CD4-positive, alpha-beta memory T cell (primary cell): ENCODE results near the gene LPA. TPM values are rescaled to one million over a fixed set of nuclear protein-coding genes. Genes with fewer than 3 reads are reported as not detected.

Experiments used
- CTCF ChIA-PET: fragments of 350-600 bp; sonication (Branson Sonifier 250); formaldehyde crosslinking; loops from one replicate; lab custom pipeline; 2021; ENCODE audit warnings: inconsistent platforms; ENCODE audit not compliant: partially characterized antibody; lab: Charles Lee
- POLR2A ChIA-PET: fragments of 350-600 bp; sonication (Branson Sonifier 250); formaldehyde crosslinking; loops from one replicate; lab custom pipeline; 2021; ENCODE audit not compliant: partially characterized antibody; lab: Charles Lee
- DNase-seq, 5 donors: peaks; one replicate each; pipeline versions ENCODE4 v3.0.0 to v3.0.0-alpha.2; 2020 to 2022; ENCODE audit warnings: mixed read lengths in 1 of 5
- H3K27ac ChIP-seq: one replicate; pipeline ENCODE4 v1.7.0; 2013; ENCODE audit warnings: low read depth, low read length
- H3K27me3 ChIP-seq: 2 replicates; pipeline ENCODE4 v1.7.0; 2013; ENCODE audit warnings: mild to moderate bottlenecking, low read length, moderate library complexity; ENCODE audit not compliant: insufficient read depth
- H3K36me3 ChIP-seq: 2 replicates; pipeline ENCODE4 v1.7.0; 2013; ENCODE audit warnings: mild to moderate bottlenecking, low read length, moderate library complexity; ENCODE audit not compliant: insufficient read depth
- H3K4me1 ChIP-seq: 2 replicates; pipeline ENCODE4 v1.7.0; 2013; ENCODE audit warnings: mild to moderate bottlenecking, low read length, moderate library complexity; ENCODE audit not compliant: insufficient read depth
- H3K4me3 ChIP-seq, 2 donors: one replicate each; pipeline ENCODE4 v1.7.0; 2013; ENCODE audit warnings: low read length in 2 of 2, mild to moderate bottlenecking in 1 of 2
- H3K9me3 ChIP-seq, 2 donors: one replicate each; pipeline ENCODE4 v1.7.0; 2013; ENCODE audit warnings: low read length in 2 of 2, control low read depth in 1 of 2; ENCODE audit not compliant: control insufficient read depth in 1 of 2
- H3K27ac Mint-ChIP-seq, 7 donors: one replicate each; pipeline ENCODE4 v1.8.0; 2020 to 2021; ENCODE audit warnings: mixed read lengths in 7 of 7, mild to moderate bottlenecking in 6 of 7, inconsistent platforms in 3 of 7, moderate library complexity in 3 of 7
- H3K27me3 Mint-ChIP-seq, 2 donors: one replicate each; pipeline ENCODE4 v1.8.0; 2020 to 2021; ENCODE audit warnings: mixed read lengths in 2 of 2
- H3K36me3 Mint-ChIP-seq, 2 donors: one replicate each; pipeline ENCODE4 v1.8.0; 2020 to 2021; ENCODE audit warnings: mixed read lengths in 2 of 2, inconsistent platforms in 1 of 2, mild to moderate bottlenecking in 1 of 2
- H3K4me1 Mint-ChIP-seq, 4 donors: one replicate each; pipeline ENCODE4 v1.8.0; 2020 to 2021; ENCODE audit warnings: mixed read lengths in 4 of 4, mild to moderate bottlenecking in 1 of 4
- H3K4me3 Mint-ChIP-seq, 8 donors: one replicate each; pipeline ENCODE4 v1.8.0; 2020 to 2021; ENCODE audit warnings: mixed read lengths in 8 of 8, mild to moderate bottlenecking in 7 of 8, moderate library complexity in 6 of 8, inconsistent platforms in 3 of 8
- H3K9me3 Mint-ChIP-seq, 8 donors: one replicate each; pipeline ENCODE4 v1.8.0; 2020 to 2021; ENCODE audit warnings: mixed read lengths in 8 of 8, mild to moderate bottlenecking in 5 of 8, inconsistent platforms in 3 of 8, moderate library complexity in 1 of 8
- intact Hi-C: fragments of 100-400 bp; cut with micrococcal nuclease; formaldehyde crosslinking; loops from one replicate; pipeline ENCODE4 v1.15.1; 2023
- polyA plus RNA-seq, 2 donors: library from polyadenylated mRNA; unstranded; fragments of 300-500 nt; fragmentation: Illumina TruSeq; gene quantifications; one replicate each; pipeline ENCODE4 v1.2.3, GENCODE V29; 2021
- total RNA-seq, 2 experiments: library from RNA; stranded (reverse); gene quantifications; one replicate each; pipeline ENCODE4 v1.2.3, GENCODE V29; 2021

LPA gene
- total and polyA plus RNA-seq, 4 experiments from 2014 or later: not detected

GRCh38 chr6:160519603-160520042 lies 144.5 kb downstream of the LPA start:
- Mint-ChIP-seq H3K27me3 (no peaks in the 10 kb centered on the region), H3K4me3 (peak overlapping the region; percentile 88 to 99 (median 96)), H3K36me3 (peaks cover 5 to 6% of the 10 kb centered on the region in 2 donors), H3K9me3 (peaks cover 0 to 7% (median 0%) of the 10 kb centered on the region in 8 donors), H3K27ac (peak overlapping the region; percentile 87 to 98 (median 96)), H3K4me1 (peaks cover 35 to 63% (median 51%) of the 10 kb centered on the region in 4 donors)
- Histone ChIP-seq H3K36me3 (no peaks in the 10 kb centered on the region), H3K27me3 (no peaks in the 10 kb centered on the region), H3K9me3 (no peaks in the 10 kb centered on the region), H3K4me3 (peak overlapping the region; percentile 79 to 97), H3K4me1 (peaks cover 27% of the 10 kb centered on the region), H3K27ac (peak overlapping the region; percentile 65)
- ChIA-PET CTCF (interaction anchor here (0.6 to 14.9 kb wide), 37 partner anchors 9 to 858 kb away, joined by 3 to 226 read pairs (median 3); no protein-coding TSS in a partner anchor), POLR2A (interaction anchor here (1.3 to 2.4 kb wide), 4 partner anchors 14 to 792 kb away, joined by 4 to 14 read pairs (median 8); partner anchors contain the start of gene WTAP)
- intact Hi-C loops: loop anchor here (1.0 to 5.0 kb wide), 5 partner anchors 15 to 827 kb away; partner anchors contain the start of gene SOD2
- DNase-seq: no peak

GRCh38 chr6:160519133-160519532 lies 144.9 kb downstream of the LPA start:
- intact Hi-C loops: no loop called here
- H3K27ac Mint-ChIP-seq: peak overlapping the region; percentile 30 to 98 (median 92)
- H3K27me3 Mint-ChIP-seq: no peaks in the 10 kb centered on the region

GRCh38 chr6:160513836-160514235 lies 150.2 kb downstream of the LPA start:
- H3K4me3 Mint-ChIP-seq: no peak overlapping the region

More at GRCh38 chr6:160519133-160519532, 144.9 kb downstream of the LPA start:
- peaks cover 9% of the 10 kb centered on the region in 2 donors for H3K36me3 Mint-ChIP-seq
- H3K4me1 Mint-ChIP-seq: peaks cover 32 to 62% (median 51%) of the 10 kb centered on the region in 4 donors
- ChIA-PET CTCF (interaction anchor here (0.6 to 14.9 kb wide), 34 partner anchors 8 to 859 kb away, joined by 3 to 226 read pairs (median 4); no protein-coding TSS in a partner anchor), POLR2A (interaction anchor here (1.3 to 2.4 kb wide), 4 partner anchors 14 to 792 kb away, joined by 4 to 14 read pairs (median 8); partner anchors contain the start of gene WTAP)
- Histone ChIP-seq H3K27me3 (no peaks in the 10 kb centered on the region), H3K4me1 (peaks cover 27% of the 10 kb centered on the region), H3K36me3 (no peaks in the 10 kb centered on the region), H3K27ac (peak overlapping the region; percentile 65), H3K9me3 (no peaks in the 10 kb centered on the region), H3K4me3 (no peak overlapping the region)
- peaks cover 0 to 10% (median 0%) of the 10 kb centered on the region in 8 donors for H3K9me3 Mint-ChIP-seq
- H3K4me3 Mint-ChIP-seq: peak overlapping the region; percentile 88 to 99 (median 96)
- DNase-seq: no peak

GRCh38 chr6:160510976-160511617 lies 153.0 kb downstream of the LPA start:
- peaks cover 10 to 16% of the 10 kb centered on the region in 2 donors for H3K36me3 Mint-ChIP-seq
- Histone ChIP-seq H3K9me3 (no peaks in the 10 kb centered on the region), H3K27ac (no peak overlapping the region), H3K27me3 (no peaks in the 10 kb centered on the region), H3K4me3 (no peak overlapping the region), H3K4me1 (no peaks in the 10 kb centered on the region), H3K36me3 (no peaks in the 10 kb centered on the region)
- peaks cover 7 to 25% (median 12%) of the 10 kb centered on the region in 4 donors for H3K4me1 Mint-ChIP-seq
- ChIA-PET POLR2A (interaction anchor here (1.0 kb wide), 1 partner anchor 22 kb away, joined by 3 read pairs; no protein-coding TSS in a partner anchor), CTCF (interaction anchor here (1.1 to 14.9 kb wide), 5 partner anchors 9 to 25 kb away, joined by 3 to 226 read pairs (median 5); no protein-coding TSS in a partner anchor)
- no peak overlapping the region for H3K4me3 Mint-ChIP-seq
- H3K27me3 Mint-ChIP-seq: no peaks in the 10 kb centered on the region
- intact Hi-C loops: no loop called here
- no peak for DNase-seq
- peaks cover 0 to 10% (median 0%) of the 10 kb centered on the region in 8 donors for H3K9me3 Mint-ChIP-seq
- H3K27ac Mint-ChIP-seq: no peak overlapping the region

More at GRCh38 chr6:160513836-160514235, 150.2 kb downstream of the LPA start:
- ChIA-PET CTCF (interaction anchor here (0.9 to 14.9 kb wide), 2 partner anchors 18 to 23 kb away, joined by 4 to 226 read pairs; no protein-coding TSS in a partner anchor), POLR2A (no interaction called here)
- H3K36me3 ChIP-seq: no peaks in the 10 kb centered on the region
- Mint-ChIP-seq H3K36me3 (peaks cover 9% of the 10 kb centered on the region in 2 donors), H3K27ac (no peak overlapping the region), H3K27me3 (no peaks in the 10 kb centered on the region), H3K9me3 (peaks cover 0 to 10% (median 0%) of the 10 kb centered on the region in 8 donors), H3K4me1 (peaks cover 21 to 50% (median 33%) of the 10 kb centered on the region in 4 donors)
- H3K4me1 ChIP-seq: peaks cover 9% of the 10 kb centered on the region
- no peak overlapping the region for H3K27ac ChIP-seq
- DNase-seq: no peak
- intact Hi-C loops: no loop called here
- H3K9me3 ChIP-seq: no peaks in the 10 kb centered on the region
- H3K27me3 ChIP-seq: no peaks in the 10 kb centered on the region
- H3K4me3 ChIP-seq: no peak overlapping the region

GRCh38 chr6:160510199-160510598 lies 153.9 kb downstream of the LPA start:
- H3K27ac ChIP-seq: no peak overlapping the region
- peaks cover 13 to 18% of the 10 kb centered on the region in 2 donors for H3K36me3 Mint-ChIP-seq
- ChIA-PET POLR2A (no interaction called here), CTCF (interaction anchor here (1.1 to 2.7 kb wide), 3 partner anchors 9 to 26 kb away, joined by 3 to 19 read pairs (median 7); no protein-coding TSS in a partner anchor)
- no peaks in the 10 kb centered on the region for H3K4me1 ChIP-seq
- no peak for DNase-seq
- H3K4me3 Mint-ChIP-seq: no peak overlapping the region
- intact Hi-C loops: no loop called here
- no peak overlapping the region for H3K4me3 ChIP-seq
- H3K27me3 Mint-ChIP-seq: no peaks in the 10 kb centered on the region
- H3K27ac Mint-ChIP-seq: no peak overlapping the region
- no peaks in the 10 kb centered on the region for H3K36me3 ChIP-seq
- H3K9me3 ChIP-seq: no peaks in the 10 kb centered on the region
- H3K9me3 Mint-ChIP-seq: peaks cover 0 to 9% (median 0%) of the 10 kb centered on the region in 8 donors
- H3K27me3 ChIP-seq: no peaks in the 10 kb centered on the region
- peaks cover 6 to 19% (median 10%) of the 10 kb centered on the region in 4 donors for H3K4me1 Mint-ChIP-seq

GRCh38 chr6:160509610-160510009 lies 154.5 kb downstream of the LPA start:
- Mint-ChIP-seq H3K36me3 (peaks cover 9 to 16% of the 10 kb centered on the region in 2 donors), H3K4me3 (no peak overlapping the region), H3K9me3 (peaks cover 0 to 6% (median 0%) of the 10 kb centered on the region in 8 donors), H3K27ac (peak overlapping the region in 1 of 7 donors; percentile 29), H3K27me3 (no peaks in the 10 kb centered on the region), H3K4me1 (peaks cover 6 to 14% (median 7%) of the 10 kb centered on the region in 4 donors)
- no peak overlapping the region for H3K4me3 ChIP-seq
- H3K36me3 ChIP-seq: no peaks in the 10 kb centered on the region
- intact Hi-C loops: no loop called here
- DNase-seq: no peak
- no peaks in the 10 kb centered on the region for H3K27me3 ChIP-seq
- H3K9me3 ChIP-seq: no peaks in the 10 kb centered on the region
- POLR2A ChIA-PET: no interaction called here
- H3K27ac ChIP-seq: no peak overlapping the region
- CTCF ChIA-PET: interaction anchor here (1.3 to 2.7 kb wide), 3 partner anchors 10 to 24 kb away, joined by 7 to 22 read pairs (median 19); no protein-coding TSS in a partner anchor
- H3K4me1 ChIP-seq: no peaks in the 10 kb centered on the region
